ENCODE results near the gene DENND1B.

The DENND1B gene

GRCh38 chr1:197788741-197789739, 13.8 kb upstream of the DENND1B start:
- Mint-ChIP-seq H3K4me3 (no peak overlapping the region), H3K27ac (no peak overlapping the region), H3K9me3 (no peaks in the 10 kb centered on the region), H3K36me3 (no peaks in the 10 kb centered on the region), H3K27me3 (no peaks in the 10 kb centered on the region), H3K4me1 (no peaks in the 10 kb centered on the region)

- Mint-ChIP-seq H3K27me3 (no peaks in the 10 kb centered on the region), H3K9me3 (no peaks in the 10 kb centered on the region), H3K4me3 (no peak overlapping the region), H3K36me3 (no peaks in the 10 kb centered on the region), H3K4me1 (no peaks in the 10 kb centered on the region), H3K27ac (no peak overlapping the region)
These were observed 12.6 kb upstream of the DENND1B start for GRCh38 chr1:197787623-197788536.

GRCh38 chr1:197787056-197787455, 11.8 kb upstream of the DENND1B start:
- no peak overlapping the region for H3K27ac Mint-ChIP-seq
- no peaks in the 10 kb centered on the region for H3K27me3 Mint-ChIP-seq
- no peaks in the 10 kb centered on the region for H3K36me3 Mint-ChIP-seq
- no peaks in the 10 kb centered on the region for H3K9me3 Mint-ChIP-seq
- H3K4me1 Mint-ChIP-seq: no peaks in the 10 kb centered on the region
- H3K4me3 Mint-ChIP-seq: no peak overlapping the region

- Mint-ChIP-seq H3K27ac (no peak overlapping the region), H3K9me3 (no peaks in the 10 kb centered on the region), H3K4me3 (no peak overlapping the region), H3K27me3 (no peaks in the 10 kb centered on the region), H3K4me1 (no peaks in the 10 kb centered on the region), H3K36me3 (no peaks in the 10 kb centered on the region)
These were observed 11.0 kb upstream of the DENND1B start for GRCh38 chr1:197786280-197786679.

GRCh38 chr1:197783510-197783948, 8.2 kb upstream of the DENND1B start:
- Mint-ChIP-seq H3K27me3 (no peaks in the 10 kb centered on the region), H3K36me3 (no peaks in the 10 kb centered on the region), H3K4me1 (peaks cover 9% of the 10 kb centered on the region), H3K4me3 (no peak overlapping the region), H3K27ac (no peak overlapping the region), H3K9me3 (no peaks in the 10 kb centered on the region)

GRCh38 chr1:197782722-197783360, 7.6 kb upstream of the DENND1B start:
- Mint-ChIP-seq H3K9me3 (no peaks in the 10 kb centered on the region), H3K27me3 (no peaks in the 10 kb centered on the region), H3K27ac (no peak overlapping the region)

GRCh38 chr1:197781968-197782721, 6.9 kb upstream of the DENND1B start:
- H3K9me3 Mint-ChIP-seq: no peaks in the 10 kb centered on the region
- H3K4me1 Mint-ChIP-seq: peaks cover 23% of the 10 kb centered on the region
- H3K27me3 Mint-ChIP-seq: no peaks in the 10 kb centered on the region
- no peaks in the 10 kb centered on the region for H3K36me3 Mint-ChIP-seq
- H3K4me3 Mint-ChIP-seq: no peak overlapping the region
- H3K27ac Mint-ChIP-seq: no peak overlapping the region

More at GRCh38 chr1:197782722-197783360, 7.6 kb upstream of the DENND1B start:
- H3K4me3 Mint-ChIP-seq: no peak overlapping the region
- peaks cover 16% of the 10 kb centered on the region for H3K4me1 Mint-ChIP-seq
- no peaks in the 10 kb centered on the region for H3K36me3 Mint-ChIP-seq

- H3K9me3 Mint-ChIP-seq: no peaks in the 10 kb centered on the region
- H3K27me3 Mint-ChIP-seq: no peaks in the 10 kb centered on the region
- H3K36me3 Mint-ChIP-seq: no peaks in the 10 kb centered on the region
- H3K27ac Mint-ChIP-seq: no peak overlapping the region
- peaks cover 38% of the 10 kb centered on the region for H3K4me1 Mint-ChIP-seq
- no peak overlapping the region for H3K4me3 Mint-ChIP-seq
These were observed 4.6 kb upstream of the DENND1B start for GRCh38 chr1:197779921-197780320.

GRCh38 chr1:197778366-197778945, 3.2 kb upstream of the DENND1B start:
- Mint-ChIP-seq H3K27ac (peak overlapping the region; percentile 74), H3K36me3 (no peaks in the 10 kb centered on the region), H3K4me1 (peaks cover 49% of the 10 kb centered on the region), H3K4me3 (peak overlapping the region; percentile 19), H3K9me3 (no peaks in the 10 kb centered on the region), H3K27me3 (no peaks in the 10 kb centered on the region)

- H3K36me3 Mint-ChIP-seq: no peaks in the 10 kb centered on the region
- peaks cover 68% of the 10 kb centered on the region for H3K4me1 Mint-ChIP-seq
- H3K9me3 Mint-ChIP-seq: no peaks in the 10 kb centered on the region
- H3K4me3 Mint-ChIP-seq: peak overlapping the region; percentile 92
- H3K27ac Mint-ChIP-seq: peak overlapping the region; percentile 99
- no peaks in the 10 kb centered on the region for H3K27me3 Mint-ChIP-seq
These were observed 1.2 kb upstream of the DENND1B start for GRCh38 chr1:197776351-197777105.

GRCh38 chr1:197774466-197775281, 606 bp downstream of the DENND1B start:
- Mint-ChIP-seq H3K4me1 (peaks cover 78% of the 10 kb centered on the region), H3K9me3 (no peaks in the 10 kb centered on the region), H3K4me3 (peak overlapping the region; percentile 90), H3K36me3 (no peaks in the 10 kb centered on the region), H3K27me3 (no peaks in the 10 kb centered on the region), H3K27ac (peak overlapping the region; percentile 95)

GRCh38 chr1:197773856-197774255, 1.4 kb downstream of the DENND1B start:
- Mint-ChIP-seq H3K36me3 (no peaks in the 10 kb centered on the region), H3K4me1 (peaks cover 80% of the 10 kb centered on the region), H3K27me3 (no peaks in the 10 kb centered on the region), H3K9me3 (no peaks in the 10 kb centered on the region), H3K4me3 (peak overlapping the region; percentile 90), H3K27ac (peak overlapping the region; percentile 95)

GRCh38 chr1:197771904-197772556, 3.2 kb downstream of the DENND1B start:
- peaks cover 1% of the 10 kb centered on the region for H3K36me3 Mint-ChIP-seq
- H3K27me3 Mint-ChIP-seq: no peaks in the 10 kb centered on the region
- no peaks in the 10 kb centered on the region for H3K9me3 Mint-ChIP-seq
- H3K4me1 Mint-ChIP-seq: peaks cover 80% of the 10 kb centered on the region
- no peak overlapping the region for H3K4me3 Mint-ChIP-seq
- H3K27ac Mint-ChIP-seq: no peak overlapping the region

Measured in activated naive CD4-positive, alpha-beta T cell treated with anti-CD3 and anti-CD28 coated beads, Interleukin-2, amount 50 U/mL, for 24 hours (primary cell).